Measurements from ENCODE around the gene GNPDA2.

Gene GNPDA2

DNA sequence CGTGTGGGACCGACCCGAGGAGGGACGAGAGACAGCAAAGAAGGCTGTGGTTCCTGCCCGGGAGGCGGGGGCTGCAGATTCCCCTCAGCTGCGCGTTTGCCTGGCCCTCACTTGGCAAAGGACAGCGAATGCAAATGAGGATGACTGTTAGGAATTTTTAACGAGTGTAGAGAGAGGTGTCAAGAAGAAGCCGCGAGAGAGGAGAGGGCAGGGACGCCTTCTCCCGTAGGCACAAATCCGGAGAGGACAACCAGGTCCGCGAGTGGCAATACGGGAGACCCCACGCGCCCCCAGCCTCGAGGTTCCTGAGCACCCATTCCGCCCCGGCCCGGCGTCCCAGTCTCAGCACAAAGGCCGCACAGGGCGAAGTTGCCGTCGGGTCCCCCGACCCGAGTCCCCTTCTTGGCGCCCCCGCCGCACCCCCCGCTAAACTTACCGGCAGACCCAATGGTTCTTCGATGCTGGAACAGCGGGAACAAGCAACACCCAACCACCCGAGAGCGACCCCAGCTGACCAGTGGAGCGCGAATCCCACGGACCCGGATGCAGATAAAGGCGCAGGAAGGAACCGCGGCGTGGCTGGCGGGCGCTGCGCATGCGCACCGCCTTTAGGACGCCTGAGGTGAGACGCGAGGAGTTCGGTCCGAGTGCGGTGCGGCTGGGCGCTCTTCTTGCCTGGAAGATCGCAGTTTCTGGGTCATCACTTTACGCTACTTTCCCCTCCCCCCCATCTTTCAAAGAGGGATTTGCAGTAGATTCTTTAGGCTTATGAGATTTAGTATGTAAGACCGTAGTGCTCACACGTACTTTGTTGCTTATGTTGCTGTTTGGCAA lies at the start of gene GNPDA2:
Gene GNPDA2 (minus strand): TSS at position 519 of the 834 bp plus-strand sequence. CDS start 4,349 bp downstream, outside the sequence.
- Histone ChIP-seq H3K36me3 (ENCODE audit: insufficient read depth) (no peaks in the 10 kb centered on the region), H3K79me2 (ENCODE audit: insufficient read depth, low read depth) (peaks cover 26% of the 10 kb centered on the region; the same call in 1 of the 2 replicates), H3K4me2 (peak within 1 kb of the TSS; percentile 70), H3K4me3 (IDR thresholded peaks at IDR 0.05; ENCODE audit: insufficient read depth, low read depth, low read length) (no peak within 1 kb of the TSS), H3K4me1 (ENCODE audit: low read depth, poor library complexity, severe bottlenecking) (peaks cover 9% of the 10 kb centered on the region), H3K9ac (peak within 1 kb of the TSS; percentile 80; the same call in 1 of the 2 replicates), H3K27me3 (ENCODE audit: insufficient read depth, low read depth) (no peaks in the 10 kb centered on the region), H3K27ac (peak within 1 kb of the TSS; percentile 58), H2AFZ (ENCODE audit: low read depth) (peak within 1 kb of the TSS; percentile 78), H4K20me1 (ENCODE audit: insufficient read depth) (no peaks in the 10 kb centered on the region)
- TF ChIP-seq CTCF (conservative IDR thresholded peaks at IDR 0.05; ENCODE audit: low read depth, low read length): no peak

DNA sequence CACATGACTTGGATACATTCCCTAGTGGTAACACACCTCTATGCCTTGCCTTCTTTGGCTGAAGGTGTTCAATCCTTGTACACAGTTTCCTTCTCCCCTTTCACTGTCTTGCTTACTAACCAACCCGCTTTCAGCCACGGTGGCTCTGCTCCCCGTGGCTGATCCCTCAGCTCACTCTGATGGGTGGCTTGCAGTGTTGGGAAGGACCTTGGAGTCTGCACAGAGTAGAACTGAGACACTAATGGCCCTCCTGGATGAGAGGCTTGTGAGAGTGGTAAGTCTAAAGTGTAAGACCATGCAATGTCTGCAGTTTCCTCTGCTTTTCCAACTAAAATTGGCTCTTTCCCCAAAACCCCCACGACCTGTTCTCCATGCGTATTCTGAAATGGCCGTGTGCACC lies 46.0 kb upstream of the GNPDA2 start:
- Histone ChIP-seq H3K9ac (no peak overlapping the region), H3K27ac (no peak overlapping the region), H3K36me3 (ENCODE audit: insufficient read depth) (no peaks in the 10 kb centered on the region), H3K79me2 (ENCODE audit: insufficient read depth, low read depth) (no peaks in the 10 kb centered on the region), H3K27me3 (ENCODE audit: insufficient read depth, low read depth) (no peaks in the 10 kb centered on the region), H3K4me2 (no peak overlapping the region), H4K20me1 (ENCODE audit: insufficient read depth) (no peaks in the 10 kb centered on the region), H3K4me1 (ENCODE audit: low read depth, poor library complexity, severe bottlenecking) (no peaks in the 10 kb centered on the region), H3K4me3 (IDR thresholded peaks at IDR 0.05; ENCODE audit: insufficient read depth, low read depth, low read length) (no peak overlapping the region), H2AFZ (ENCODE audit: low read depth) (no peak overlapping the region)
- TF ChIP-seq CTCF (conservative IDR thresholded peaks at IDR 0.05; ENCODE audit: low read depth, low read length): no peak

DNA sequence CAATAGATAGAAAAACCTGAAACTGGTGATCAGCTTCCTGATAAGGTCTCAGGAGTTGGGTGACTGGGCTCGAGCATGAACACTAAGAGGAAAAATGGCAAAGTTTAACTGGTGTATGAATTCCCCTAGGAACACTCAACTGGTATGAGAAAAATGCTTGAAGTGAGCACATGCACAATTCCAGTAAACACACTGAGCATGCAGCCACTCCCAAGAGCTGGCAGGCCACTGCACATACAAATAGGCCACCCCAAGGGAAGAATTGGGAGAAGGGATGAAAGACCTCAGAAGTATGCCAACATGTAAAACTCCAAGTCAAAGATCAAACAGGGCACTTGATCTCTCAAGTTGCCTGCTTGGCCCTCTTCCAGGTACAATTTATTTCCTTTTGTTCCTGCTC lies 45.4 kb upstream of the GNPDA2 start:
- no peaks in the 10 kb centered on the region for H3K27me3 ChIP-seq (ENCODE audit: insufficient read depth, low read depth)
- H3K36me3 ChIP-seq (ENCODE audit: insufficient read depth): no peaks in the 10 kb centered on the region
- H4K20me1 ChIP-seq (ENCODE audit: insufficient read depth): no peaks in the 10 kb centered on the region
- no peak overlapping the region for H3K9ac ChIP-seq
- no peaks in the 10 kb centered on the region for H3K79me2 ChIP-seq (ENCODE audit: insufficient read depth, low read depth)
- H3K4me1 ChIP-seq (ENCODE audit: low read depth, poor library complexity, severe bottlenecking): no peaks in the 10 kb centered on the region
- H3K4me2 ChIP-seq: no peak overlapping the region
- no peak overlapping the region for H3K4me3 ChIP-seq (IDR thresholded peaks at IDR 0.05; ENCODE audit: insufficient read depth, low read depth, low read length)
- no peak overlapping the region for H2AFZ ChIP-seq (ENCODE audit: low read depth)
- no peak overlapping the region for H3K27ac ChIP-seq
- TF ChIP-seq CTCF (conservative IDR thresholded peaks at IDR 0.05; ENCODE audit: low read depth, low read length): no peak

GRCh38 chr4:44766453-44766852 lies 40.1 kb upstream of the GNPDA2 start:
- Histone ChIP-seq H3K36me3 (ENCODE audit: insufficient read depth) (no peaks in the 10 kb centered on the region), H3K4me1 (ENCODE audit: low read depth, poor library complexity, severe bottlenecking) (no peaks in the 10 kb centered on the region), H3K27ac (no peak overlapping the region), H3K9ac (no peak overlapping the region), H3K79me2 (ENCODE audit: insufficient read depth, low read depth) (no peaks in the 10 kb centered on the region), H3K27me3 (ENCODE audit: insufficient read depth, low read depth) (no peaks in the 10 kb centered on the region), H3K4me3 (IDR thresholded peaks at IDR 0.05; ENCODE audit: insufficient read depth, low read depth, low read length) (no peak overlapping the region), H2AFZ (ENCODE audit: low read depth) (no peak overlapping the region), H3K4me2 (no peak overlapping the region), H4K20me1 (ENCODE audit: insufficient read depth) (no peaks in the 10 kb centered on the region)
- no peak for TF ChIP-seq CTCF (conservative IDR thresholded peaks at IDR 0.05; ENCODE audit: low read depth, low read length)

Measured in KMS-11 (cell line).